ENCODE measurements around the gene RNASEH2B.

The RNASEH2B gene

DNA sequence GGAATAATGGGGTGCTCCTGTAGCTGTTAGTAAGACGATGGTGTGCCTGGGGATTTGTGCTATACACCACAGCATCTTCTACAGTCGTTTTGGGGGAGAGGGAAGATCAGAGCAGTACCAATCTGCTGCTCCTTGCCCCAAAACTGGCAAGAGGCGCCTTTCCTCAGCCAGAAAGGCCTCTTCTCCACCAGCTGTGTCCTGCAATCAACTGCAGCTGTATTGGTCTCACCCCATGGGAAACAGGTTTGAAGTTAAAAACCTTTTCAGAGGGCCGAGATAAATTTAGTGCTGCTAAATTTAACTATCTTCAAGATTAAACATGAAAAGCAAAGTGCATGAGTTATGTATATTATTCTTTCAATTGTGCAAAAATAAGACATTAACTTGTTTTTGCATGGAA lies 1.2 kb upstream of the RNASEH2B start:
- DNase-seq: no peak

GRCh38 chr13:50910485-50910805 lies 854 bp downstream of the RNASEH2B start:
- no peak for DNase-seq

- DNase-seq: no peak
Measured at GRCh38 chr13:50911081-50911631, 1.6 kb downstream of the RNASEH2B start.

DNA sequence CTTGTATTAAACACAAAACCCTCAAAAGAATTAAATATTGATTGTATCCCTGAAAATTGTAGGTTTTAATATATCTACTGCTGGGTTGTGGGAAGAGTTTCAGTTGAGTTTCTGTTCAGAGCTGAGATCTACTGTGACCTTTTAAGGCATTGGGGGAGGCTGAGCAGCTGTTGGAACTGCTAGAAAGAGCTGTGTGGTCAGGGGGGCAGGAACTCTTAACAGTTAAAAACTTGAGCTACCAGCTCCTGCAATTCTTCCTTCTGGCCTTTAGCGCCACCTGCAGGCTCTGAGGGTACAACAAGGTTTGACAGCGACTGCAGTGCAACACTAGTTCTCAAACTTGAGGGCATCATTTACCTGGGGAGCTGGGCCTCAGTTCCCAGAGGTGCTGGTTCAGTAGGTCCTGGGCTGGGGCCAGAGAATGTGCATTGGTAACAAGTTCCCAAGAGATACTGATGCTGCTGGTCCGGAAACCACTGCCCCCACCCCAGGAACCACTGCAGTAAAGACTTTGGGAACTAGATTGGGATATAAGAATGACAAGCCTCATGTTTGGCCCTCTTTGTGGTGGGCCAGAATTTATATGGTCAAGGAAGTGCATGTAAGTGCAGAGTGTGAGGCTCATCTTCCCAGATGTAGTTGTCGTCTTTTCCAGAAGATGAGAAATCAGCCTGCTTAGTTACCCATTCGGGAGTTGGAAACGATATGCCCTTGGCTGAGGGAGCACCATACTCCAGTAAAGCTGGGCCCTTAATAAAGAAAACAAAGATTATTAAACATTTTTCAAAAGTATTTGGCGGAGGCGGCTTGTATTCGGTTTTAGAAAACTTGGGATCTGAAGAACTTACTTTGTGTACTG lies 2.6 kb downstream of the RNASEH2B start:
- peak; percentile 14 to 51 for DNase-seq

DNA sequence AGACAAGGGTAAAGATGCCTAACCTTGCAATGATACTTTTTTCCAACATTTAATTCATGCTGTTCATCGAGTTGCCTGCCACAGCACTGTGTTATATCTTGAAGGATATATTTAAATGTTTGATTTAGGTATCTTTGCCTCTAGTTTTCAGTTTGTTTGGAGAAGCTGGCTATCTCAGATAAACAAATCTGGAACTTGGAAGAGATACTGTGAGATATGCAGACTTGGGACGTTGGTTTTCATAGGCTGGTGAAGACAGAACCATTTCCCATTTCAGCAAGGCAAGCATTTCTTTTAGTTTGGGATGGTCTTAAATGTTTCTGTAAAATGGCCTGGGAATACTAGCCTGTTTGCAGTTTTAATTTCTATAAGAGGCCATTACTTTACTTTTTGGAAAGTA lies 3.3 kb downstream of the RNASEH2B start:
- DNase-seq: no peak

DNA sequence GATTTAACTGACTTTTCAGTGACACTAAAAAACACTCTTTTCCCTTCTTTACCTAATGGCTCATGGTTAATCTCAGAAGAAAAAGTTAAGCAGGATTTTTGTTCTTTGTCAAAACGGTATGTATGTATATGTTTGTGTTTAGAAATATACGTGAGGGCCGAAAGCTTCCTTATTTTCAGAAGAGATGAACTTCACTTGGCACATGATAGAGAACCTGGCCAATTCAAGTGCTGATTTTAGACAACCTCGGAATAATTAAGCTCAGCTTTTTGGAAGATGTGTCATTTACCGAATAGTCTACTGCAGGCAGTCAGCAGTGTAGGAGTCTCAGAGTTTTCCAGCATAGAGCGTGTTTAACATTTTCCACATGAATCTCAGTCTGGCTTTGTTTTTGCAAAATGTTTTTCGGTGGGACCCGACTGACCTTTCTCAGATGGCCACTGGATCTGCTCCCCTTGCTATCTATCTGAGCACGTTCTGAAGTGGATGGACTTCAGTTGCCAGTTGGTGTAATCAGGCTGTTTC lies 4.6 kb downstream of the RNASEH2B start:
- no peak for DNase-seq

DNA sequence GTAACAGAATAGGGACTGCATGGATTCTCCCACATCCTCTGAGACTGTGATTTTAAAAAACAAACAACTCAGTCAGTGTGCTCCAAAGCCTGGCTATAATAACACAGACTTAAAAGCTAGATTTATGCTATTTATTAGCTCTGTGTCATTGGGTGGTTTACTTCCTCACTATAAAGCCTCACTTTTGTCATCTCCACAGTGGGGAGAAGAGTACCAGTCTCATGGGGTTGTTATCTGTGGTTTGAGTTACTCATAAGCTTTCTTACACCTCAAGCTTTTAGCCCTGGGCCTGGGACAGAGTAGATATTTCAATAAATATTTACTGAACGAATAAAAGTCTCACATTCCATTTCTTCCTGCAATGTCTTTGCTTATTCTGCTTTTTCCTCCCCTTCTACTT lies 5.3 kb downstream of the RNASEH2B start:
- no peak for DNase-seq

- DNase-seq: no peak
Measured at GRCh38 chr13:50915565-50915964, 6.0 kb downstream of the RNASEH2B start.

- no peak for DNase-seq
Measured at GRCh38 chr13:50916701-50917184, 7.2 kb downstream of the RNASEH2B start.

- DNase-seq: no peak
Measured at GRCh38 chr13:50917572-50917971, 8.0 kb downstream of the RNASEH2B start.

DNA sequence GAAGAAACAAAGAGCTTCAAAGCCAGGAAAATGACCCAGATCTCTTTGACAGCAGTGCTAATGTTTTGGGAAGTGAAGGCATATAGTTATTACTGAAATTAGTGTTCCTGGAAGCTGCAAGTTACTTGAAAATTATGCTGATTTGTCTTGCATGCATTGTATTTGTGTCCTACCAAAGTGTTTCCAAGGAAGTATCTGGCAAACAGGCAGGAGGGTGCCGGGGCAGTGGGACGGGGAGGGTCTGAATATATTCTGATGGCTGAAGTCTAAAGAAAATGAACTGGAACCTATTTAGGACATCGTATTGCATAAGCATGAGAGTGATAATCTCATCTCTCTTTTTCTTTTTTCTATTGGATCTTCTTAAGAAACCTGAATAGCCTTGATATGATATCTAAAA lies 9.0 kb downstream of the RNASEH2B start:
- no peak for DNase-seq

DNA sequence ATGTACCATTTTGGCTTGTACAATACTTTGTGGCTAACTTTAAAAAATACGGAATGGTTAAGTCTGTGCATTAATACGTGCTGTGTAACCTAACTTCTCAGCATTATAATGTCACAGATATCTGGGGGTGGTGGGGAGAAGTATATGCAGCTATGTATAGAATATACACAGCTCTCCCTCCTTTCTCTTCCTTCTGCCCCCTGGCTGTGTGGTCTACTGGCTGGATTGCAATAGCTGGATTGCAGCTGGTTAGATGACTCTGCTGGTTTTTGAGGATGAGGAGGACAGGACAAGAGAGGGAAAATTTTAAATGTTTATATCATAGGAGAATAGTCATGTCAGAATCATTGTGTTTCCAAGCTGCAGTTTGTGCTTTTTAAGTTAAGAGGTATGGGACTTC lies 9.7 kb downstream of the RNASEH2B start:
- no peak for DNase-seq

DNA sequence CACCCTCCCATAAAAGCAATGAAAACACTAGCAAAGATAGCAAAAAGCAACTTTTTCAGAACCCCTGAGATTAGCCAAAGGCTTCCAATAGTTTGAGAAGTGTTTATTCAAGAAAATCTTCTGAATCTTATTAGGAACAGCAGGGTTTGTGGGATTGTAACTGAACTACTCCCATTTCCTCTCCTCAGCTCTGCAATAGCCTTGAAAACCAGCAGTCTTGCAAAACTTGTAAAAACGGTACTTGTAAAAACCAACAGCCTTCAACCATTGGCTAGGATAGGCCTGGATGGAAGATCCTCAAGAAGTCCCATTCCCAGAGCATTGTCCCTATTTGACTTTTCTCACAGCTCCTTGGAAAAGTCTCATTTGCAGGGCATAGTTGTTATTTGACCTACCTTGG lies 12.1 kb downstream of the RNASEH2B start:
- DNase-seq: no peak

GRCh38 chr13:50923272-50923671 lies 13.7 kb downstream of the RNASEH2B start:
- no peak for DNase-seq

DNA sequence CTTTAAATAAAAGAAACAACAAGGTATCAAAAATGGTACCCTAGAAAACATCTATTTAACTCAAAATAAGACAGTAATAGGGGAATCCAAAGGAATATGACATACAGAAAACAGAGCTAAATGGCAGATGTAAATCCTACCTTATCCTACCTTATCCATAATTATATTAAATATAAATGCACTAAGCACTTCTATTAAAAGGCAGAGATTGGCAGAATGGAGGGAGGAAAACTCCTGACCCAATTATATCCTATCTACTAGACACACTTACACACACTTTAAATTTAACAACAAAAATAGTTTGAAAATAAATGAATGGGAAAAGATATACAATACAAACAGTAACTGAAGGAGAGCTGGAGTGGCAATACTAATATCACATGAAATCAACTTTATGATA lies 14.4 kb downstream of the RNASEH2B start:
- no peak for DNase-seq

DNA sequence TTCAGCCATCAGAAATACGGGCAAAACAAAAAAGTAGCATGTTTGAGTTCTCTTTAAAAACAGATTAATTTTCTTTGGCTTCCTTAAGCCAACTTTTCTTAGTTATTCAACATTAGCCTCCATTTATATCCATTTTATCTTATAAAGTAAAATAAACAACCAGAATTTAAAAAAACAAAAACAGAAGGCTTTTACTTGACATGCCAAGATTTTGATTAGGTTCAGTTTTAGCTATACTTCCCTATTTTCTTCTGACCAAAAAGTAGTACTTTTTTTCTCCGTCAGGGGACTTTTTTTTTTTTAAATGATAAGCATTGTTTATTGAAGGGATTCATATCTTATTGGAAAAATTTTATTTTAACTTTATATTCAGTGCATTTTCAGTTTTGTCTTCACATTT lies 18.1 kb downstream of the RNASEH2B start:
- no peak for DNase-seq

- DNase-seq: no peak
Measured at GRCh38 chr13:50928102-50928501, 18.5 kb downstream of the RNASEH2B start.

- DNase-seq: no peak
Measured at GRCh38 chr13:50928659-50929462, 19.3 kb downstream of the RNASEH2B start.

GRCh38 chr13:50932091-50932490 lies 22.5 kb downstream of the RNASEH2B start:
- DNase-seq: no peak

- DNase-seq: no peak
Measured at GRCh38 chr13:50934735-50935435, 25.3 kb downstream of the RNASEH2B start.

DNA sequence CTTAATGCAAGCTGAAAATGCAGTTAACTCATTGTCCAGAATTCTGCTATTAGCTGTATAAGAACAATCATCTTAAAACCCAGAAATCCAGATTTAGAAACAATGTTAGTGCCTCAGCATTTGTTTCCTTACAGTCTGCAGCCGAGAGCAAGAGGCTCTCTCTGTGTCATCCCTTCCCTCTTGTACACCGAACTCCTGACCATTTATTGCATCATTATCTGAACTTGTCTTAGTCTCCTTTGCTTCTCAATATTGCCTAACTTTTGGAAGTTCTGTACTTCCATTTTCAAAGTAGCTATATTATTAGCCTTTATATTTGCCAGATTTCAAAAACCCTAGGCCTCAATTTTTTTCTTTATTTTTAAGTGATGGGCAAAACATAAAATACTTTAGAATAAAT lies 27.1 kb downstream of the RNASEH2B start:
- DNase-seq: no peak

DNA sequence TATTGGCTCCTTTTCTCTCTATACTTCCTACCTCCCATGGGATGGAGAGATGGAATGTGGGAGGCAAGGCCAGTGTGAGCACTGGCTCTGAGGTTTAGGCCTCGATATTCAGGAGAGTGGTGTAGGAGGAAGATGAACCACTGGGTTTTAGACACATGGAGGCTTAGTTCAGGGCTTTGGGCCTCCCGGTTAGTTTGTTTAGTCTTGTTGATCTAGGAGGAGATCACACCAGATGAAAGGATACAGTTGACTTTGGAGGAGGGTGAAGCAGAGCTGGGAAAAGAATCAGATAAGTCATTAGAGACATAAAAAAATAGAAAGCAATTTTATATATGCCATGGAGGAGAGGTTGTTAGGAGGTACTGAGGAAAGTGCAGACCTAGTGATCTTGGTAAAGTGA lies 30.9 kb downstream of the RNASEH2B start:
- DNase-seq: no peak

DNA sequence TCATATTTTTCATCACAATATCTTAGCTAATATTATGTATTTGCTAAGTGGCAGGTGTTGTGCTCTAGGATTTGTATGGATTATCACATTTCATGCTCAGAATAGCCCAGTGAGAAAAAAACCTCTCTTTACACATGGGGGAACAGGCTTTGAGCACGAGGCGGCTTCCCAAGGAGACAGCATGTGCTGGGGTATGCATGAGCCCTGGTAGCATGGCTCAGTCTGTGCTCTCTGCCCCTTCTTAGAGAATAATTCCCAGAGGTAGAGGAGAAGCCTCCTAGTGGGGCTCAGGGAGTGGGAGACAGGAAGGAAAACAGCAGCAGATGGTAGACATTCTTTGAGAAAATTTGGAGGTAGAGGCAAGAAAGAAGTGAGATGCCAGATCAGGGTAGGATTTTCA lies 31.6 kb downstream of the RNASEH2B start:
- no peak for DNase-seq

Data from cerebellar nuclear complex (tissue), 1 donor.